Activated T-cell treated with anti-CD3 and anti-CD28 coated beads for 24 hours (primary cell): ENCODE results near the gene RIOK1.

ENCODE experiments used
- DNase-seq: peaks from one replicate; pipeline ENCODE4 v3.0.0-alpha.2; 2020; ENCODE audit warnings: low read depth

Gene RIOK1

DNA sequence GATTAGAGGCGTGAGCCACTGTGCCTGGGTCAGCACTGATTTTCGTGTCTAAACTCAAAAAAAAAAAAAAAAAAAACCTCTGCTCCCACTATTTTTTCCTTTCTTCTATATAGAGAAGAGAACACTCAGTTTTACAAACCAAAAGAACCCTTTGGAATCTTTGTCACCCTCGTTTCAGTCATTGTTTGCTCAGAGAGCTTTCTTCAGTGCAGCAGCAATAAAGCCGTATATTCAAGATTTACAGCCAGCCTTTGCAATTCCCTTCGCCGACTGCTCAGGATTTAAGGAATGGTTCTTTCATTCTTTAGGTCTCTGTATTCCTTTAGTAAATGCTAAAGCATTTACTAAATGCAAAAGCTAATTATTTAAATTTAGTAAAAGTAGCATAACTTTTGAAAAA, 20.1 kb downstream of the RIOK1 start:
- no peak for DNase-seq

DNA sequence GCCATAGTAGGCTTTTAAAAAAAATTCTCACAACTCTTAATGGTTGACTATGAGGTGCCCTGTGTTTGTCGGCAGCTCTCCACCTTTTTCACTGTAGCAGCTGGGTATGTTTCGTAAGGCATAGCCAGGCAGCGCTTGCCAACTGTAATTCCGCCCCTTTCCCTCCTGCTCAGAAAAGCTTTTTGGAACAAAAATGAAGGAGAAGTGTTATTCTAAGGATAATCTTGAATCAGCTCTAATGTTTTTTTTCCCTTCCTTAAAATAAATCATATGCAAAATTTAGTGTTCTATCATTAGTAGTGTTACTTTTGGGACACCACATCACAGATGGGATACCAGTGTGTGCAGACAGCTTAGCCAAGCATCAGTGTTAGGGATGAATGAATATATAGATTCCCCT, 21.2 kb downstream of the RIOK1 start:
- DNase-seq: no peak

DNA sequence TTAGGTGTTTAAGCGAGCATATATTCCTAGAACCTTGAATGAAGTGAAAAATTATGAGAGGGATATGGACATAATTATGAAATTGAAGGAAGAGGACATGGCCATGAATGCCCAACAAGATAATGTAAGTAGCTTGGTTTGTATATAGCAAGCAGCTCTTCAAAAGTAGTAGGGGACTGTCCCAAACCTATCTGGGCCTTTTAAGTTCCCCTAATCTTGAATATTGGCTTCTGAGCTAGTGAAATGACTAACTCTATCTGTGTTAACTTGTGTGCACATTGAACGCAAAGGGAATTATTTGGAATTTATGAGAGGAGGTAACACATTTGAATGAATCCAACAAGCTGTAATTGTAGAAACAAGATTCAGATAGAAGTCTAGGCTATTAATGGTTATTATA, 21.7 kb downstream of the RIOK1 start:
- no peak for DNase-seq

DNA sequence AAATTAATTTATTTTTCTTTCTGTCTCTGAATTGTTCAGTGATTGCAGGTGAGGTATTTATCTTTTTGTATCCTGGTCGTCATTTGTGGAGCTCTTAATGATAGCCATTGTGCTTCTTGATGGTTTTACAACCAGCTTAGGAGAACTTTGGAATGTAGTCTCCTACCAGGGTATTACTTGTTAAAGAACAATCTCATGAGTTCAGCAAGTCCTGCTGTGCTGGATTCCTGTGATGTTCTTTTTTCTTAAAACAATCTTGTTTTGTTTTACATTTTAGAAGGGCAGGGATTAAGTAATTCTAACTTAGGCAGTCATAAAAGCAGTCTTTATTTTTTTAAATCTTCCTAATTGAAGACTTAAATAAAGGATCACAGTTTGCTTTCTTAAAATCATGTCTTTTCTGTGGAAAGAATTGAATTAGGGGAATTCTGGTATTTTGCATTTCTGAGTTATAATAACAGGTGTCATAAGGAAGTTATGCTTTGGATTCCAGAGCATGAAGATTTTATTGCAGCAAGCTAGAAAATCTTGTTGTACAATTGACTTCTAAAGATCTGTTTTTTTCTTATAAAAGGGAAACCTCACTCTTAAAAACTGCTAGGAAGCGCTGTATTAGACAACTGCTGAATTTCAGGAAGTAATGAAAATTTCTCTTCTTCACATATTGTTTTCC, 23.7 kb downstream of the RIOK1 start:
- no peak for DNase-seq

DNA sequence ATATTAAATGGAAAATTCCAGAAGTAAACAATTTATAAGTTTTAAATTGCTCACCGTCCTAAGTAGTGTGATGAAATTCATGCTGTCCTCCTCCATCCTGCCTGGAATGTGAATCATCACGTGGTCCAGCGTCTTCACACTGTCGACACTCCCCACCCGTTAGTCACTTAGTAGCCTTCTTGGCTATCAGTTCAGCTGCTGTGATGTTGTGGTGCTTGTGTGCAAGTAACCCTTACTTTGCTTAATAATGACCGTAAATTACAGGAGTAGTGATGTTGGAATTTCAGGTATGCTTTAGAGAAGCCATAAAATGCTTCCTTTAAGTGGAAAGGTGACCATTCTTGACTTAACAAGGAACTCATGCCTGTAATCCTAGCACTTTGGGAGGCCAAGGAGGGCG, 25.2 kb downstream of the RIOK1 start:
- DNase-seq: no peak

DNA sequence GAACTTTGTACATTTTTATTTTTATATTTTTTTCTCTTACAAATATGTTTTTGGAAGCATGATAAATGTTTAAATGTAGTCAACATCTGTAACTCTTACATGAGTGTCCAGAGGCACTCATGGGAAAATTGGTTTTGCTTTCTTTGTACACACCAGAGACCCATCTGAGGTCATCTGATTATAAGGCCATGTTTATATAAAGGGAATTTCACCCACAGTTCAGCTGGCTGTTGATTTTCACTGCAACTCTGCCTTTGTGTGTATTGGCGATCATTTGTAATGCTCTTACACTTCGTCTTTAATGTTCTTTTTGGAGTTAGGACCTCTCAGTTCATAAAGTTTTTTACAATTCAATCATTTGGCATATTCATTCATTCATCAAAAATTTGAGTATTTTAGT, 28.1 kb downstream of the RIOK1 start:
- no peak for DNase-seq

DNA sequence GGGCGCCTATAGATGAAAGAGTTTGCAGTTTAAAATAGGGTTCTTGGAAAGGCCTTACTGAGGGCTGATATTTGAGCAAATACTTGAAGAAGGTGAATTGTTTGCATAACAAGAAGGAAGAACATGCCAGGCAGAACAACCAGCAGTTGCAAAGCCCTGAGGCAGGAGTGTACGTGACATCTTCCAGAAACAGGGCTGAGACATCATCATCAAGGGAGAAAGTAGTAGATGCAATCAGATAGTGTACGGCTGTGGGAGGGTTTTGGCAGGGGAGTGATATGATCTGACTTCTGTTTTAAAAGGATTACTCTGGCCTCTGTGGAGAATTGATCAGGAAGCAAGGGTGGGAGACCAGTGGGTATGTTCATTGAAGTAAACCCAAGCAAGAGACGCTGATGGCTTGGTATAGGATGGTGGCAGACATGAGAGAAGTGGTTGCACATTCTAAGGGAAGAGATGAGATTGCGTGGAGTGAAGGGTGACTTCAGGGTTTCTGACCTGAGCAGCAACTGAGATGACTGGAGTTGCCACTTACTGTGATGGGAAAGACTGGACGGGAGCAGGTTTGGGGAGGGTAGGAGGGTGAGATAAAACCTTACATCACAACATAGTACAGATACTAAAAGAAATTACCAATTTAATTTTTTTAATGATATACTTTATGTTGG, 28.8 kb downstream of the RIOK1 start:
- no peak for DNase-seq

DNA sequence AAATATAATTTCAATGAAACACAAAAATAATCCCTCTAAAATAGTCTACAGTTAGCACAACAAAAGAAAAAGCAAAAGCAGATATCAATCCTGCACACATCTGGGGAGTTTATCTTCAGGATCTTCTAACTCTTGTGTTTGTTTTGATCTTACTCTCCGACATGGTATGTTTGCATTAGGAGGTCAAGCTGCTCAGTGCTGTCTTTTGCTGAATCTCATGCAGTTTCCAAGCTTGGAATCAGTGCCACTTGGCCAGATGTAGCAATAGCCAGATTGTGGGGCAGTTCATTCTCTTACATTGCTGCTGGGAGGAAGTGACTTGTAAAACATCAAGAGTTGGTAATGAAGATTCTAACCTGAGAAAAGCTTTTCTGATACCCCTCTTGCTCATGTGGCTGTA, 29.5 kb downstream of the RIOK1 start:
- DNase-seq: no peak

DNA sequence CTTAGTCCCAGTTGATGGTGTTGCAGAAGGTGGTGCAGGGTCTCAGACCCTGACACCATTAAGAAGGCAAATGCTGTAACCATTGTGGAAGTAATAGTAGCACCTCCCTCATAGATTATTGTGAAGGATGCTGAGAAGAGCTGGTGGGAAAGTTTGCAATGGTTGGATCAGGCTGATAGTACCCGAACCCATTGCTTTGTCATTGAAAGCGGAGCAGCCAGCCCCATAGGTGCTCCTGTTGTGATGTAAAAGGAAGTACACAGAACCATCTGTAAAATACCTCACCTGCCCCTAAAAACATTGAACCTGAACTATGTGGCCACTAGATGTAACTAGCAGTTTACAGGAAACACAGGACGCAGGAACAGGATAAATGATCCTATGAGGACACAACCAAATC, 31.5 kb downstream of the RIOK1 start:
- no peak for DNase-seq

DNA sequence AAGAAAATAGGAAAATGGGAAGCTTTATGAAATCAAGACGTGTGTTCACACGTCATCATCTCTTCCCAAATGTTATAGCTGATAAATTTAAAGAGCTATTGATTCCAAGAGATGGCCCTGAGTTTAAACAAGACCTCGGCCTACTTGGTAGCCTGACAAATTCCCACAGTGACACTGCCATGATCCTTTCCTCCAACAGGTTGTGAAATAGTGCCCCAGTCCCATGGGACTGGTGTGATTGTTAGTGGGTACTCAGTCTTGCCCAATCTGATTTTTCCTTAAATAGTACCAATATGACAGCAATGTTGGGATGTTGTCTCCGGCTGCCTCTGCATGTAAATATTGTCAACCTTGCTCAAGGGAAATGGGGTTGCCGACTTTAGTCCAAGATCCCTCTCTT, 34.5 kb downstream of the RIOK1 start:
- no peak for DNase-seq

DNA sequence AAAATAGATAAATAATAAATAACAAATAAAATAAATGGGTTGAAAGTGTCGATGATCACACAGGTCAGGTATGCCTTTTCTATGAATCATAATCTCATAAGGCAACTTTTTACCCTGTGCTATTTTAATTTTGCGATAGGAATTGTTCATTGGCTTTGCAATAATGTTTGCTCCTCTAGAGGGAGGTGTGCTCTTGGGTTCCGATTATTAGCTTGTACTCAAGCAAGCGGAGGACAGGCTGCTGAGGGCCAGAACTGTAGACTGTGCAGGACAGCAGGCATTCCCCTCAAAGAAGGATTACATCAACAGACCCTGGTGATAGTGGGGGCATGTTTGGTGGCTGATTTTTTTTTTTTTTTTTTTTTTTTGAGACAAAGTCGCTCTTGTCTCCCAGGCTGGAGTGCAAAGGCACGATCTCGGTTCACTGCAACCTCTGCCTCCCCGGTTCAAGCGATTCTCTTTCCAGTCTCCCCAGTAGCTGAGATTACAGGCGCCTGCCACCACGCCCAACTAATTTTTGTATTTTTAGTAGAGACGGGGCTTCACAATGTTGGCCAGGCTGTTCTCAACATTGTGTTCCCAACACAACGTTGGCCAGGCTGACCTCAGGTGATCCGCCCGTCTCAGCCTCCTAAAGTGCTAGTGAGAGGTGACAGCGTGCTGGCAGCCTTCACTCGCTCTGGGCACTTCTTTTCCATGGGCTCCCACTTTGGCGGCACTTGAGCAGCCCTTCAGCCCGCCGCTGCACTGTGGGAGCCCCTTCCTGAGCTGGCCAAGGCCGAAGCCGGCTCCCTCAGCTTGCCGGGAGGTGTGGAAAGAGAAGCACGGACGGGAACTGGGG, 35.6 kb downstream of the RIOK1 start:
- no peak for DNase-seq

DNA sequence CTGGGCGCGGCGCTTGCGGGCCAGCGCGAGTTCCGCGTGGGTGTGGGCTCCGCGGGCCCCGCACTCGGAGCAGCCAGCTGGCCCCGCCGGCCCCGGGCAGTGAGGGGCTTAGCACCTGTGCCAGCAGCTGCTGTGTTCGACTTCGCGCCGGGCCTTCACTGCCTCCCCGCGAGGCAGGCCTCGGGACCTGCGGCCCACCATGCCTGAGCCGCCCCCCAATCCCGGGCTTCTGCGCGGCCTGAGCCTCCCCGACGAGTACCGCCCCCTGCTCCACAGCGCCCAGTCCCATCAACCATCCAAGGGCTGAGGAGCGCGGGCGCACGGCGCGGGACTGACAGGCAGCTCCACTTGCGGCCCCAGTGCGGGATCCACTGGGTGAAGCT, 36.2 kb downstream of the RIOK1 start:
- no peak for DNase-seq

DNA sequence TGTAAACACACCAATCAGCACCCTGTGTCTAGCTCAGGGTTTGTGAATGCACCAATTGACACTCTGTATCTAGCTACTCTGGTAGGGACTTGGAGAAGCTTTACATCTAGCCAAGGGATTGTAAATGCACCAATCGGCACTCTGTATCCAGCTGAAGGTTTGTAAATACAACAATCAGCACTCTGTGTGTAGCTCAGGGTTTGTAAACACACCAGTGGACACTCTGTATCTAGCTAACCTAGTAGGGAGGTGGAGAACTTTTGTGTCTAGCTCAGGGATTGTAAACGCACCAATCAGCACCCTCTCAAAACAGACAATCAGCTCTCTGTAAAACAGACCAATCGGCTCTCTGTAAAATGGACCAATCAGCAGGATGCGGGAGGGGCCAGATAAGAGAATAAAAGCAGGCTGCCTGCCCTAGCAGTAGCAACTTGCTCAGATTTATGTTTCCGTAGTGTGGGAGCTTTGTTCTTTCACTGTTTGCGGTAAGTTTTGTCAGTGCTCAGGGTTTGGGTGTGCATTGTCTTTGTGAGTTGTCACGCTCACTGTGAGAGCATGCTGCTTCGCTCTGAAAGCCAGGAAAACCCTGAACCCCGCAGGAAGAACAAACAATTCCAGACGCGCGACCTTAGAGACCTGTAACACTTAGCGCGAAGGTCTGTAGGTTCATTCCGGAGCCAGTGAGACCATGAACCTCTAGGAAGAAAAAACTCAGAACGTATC, 37.0 kb downstream of the RIOK1 start:
- no peak for DNase-seq

DNA sequence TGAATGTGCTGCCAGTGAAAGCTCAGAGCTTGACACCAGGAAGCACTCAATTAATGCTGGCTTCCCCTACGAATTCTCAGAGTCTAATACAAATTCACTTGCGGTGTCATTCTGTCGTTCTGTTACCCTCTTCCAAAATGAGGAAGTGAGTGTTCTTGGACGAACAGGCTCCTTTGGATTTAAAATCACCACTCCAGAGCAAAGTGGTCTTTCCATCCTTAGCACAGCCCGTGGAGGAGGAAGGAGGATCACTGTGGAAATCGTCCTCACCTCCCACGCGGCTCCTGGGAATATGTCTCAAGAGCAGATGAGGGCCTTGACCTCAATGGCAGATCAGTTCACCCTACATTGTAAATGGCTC, 41.7 kb downstream of the RIOK1 start:
- no peak for DNase-seq

DNA sequence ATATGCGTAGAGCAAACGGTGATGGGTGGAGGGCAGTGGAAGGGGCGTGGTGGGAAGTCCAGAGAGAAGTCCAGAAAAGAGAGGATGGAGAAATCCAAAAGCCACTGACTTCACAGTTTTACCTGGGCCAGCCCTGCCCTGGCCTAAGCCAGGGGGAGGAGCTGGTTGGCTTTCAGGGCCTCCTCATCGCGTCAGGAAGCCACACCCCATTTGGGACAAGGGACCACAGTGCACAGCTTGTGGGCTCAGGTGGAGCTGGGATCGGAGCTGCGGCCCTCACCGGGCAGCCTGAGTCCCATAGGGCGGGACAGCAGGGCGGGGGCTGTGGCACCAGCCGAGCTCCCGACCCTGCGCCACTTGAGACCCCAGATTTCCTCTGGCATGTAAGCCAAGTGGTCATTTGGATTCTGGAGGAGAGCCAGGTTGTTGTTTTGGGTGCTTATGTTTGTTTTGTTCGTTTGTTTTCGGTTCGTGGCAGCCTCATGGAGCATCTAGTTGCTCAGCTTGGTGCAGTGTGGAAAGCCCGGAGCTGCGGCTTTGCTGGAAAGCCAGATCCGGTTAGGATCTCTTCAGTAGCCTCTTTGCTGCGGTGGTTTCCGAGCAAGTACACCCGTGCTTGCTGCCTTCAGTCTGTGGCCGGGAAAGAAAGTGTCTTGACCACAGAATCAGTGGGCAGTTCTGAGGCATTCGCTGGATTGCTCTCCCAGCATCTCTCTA, 42.2 kb downstream of the RIOK1 start:
- no peak for DNase-seq

DNA sequence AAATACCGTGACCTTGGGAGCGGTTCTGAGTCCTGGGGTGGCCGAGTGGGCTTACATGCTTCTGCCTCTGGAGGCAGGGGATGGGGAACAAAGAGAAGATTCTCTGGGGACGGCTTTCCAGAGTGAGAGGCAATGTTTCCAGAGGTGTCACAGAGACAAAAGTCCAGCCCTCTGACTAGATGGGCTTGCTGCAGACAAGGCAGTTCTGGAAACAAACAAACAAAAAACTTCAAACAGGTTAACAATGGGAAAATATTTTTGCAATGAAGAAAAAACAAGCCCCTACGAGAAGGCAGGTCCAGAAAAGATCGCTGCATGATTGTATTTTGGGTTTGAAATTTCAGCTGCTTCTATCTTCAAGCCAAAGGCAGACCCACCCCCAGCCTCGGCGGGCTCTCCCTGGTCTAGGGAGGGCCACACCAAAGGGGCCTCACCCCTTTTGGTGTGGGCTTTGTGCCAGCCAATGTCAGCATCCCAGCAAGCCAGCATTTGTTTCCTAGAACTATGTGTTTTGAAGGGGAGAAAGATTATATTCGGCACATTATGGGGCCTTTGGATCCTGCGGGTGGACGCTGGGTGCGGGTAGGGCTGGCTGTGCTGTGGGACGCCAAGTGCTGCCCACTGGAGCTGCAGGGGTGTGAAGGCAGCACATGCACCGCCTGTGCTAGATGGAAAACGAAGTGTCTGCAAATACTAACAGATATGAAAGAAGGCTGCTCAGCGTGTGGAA, 42.9 kb downstream of the RIOK1 start:
- no peak for DNase-seq

DNA sequence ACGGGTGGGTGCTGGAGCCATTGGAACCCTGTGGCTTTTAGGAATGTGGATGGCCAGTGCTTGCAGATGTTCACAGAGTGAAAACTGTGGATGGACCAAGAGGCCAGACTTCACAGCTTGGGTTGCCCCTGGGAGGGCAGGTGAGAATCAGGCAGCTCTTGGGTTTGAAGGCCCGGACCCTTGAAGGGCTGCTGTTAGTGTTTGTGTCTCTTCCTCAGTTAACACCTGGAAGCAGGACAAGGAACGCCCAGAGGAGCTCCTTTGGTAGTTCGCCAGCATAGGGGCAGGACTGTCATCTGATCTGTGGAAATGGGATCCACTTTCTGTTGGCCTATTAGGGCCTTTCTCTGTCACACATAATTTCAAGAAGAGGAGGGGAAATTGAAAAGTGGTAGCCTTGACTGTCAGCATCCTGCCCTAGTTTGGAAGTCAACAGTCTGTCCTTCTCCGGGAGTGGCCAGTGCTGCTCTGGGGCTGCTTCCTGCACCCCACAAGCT, 43.6 kb downstream of the RIOK1 start:
- no peak for DNase-seq

DNA sequence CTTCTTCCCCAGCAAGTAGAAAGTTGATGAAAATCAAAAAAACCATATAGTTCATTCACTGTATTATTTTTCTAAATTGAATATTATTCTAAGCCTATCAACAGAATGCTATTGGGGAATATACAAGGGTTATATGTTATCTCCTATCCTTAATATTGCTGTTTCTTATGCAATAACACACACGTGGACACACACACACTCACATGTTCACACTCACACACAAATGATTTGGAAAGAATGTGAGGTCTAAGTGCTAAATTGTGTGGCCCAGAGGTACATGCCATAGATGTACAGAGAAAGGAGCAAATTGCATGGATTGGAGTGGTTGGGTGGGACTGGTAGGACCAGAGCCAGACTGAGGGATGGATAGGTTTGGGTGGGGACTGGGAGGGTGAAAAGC, 45.1 kb downstream of the RIOK1 start:
- DNase-seq: no peak

DNA sequence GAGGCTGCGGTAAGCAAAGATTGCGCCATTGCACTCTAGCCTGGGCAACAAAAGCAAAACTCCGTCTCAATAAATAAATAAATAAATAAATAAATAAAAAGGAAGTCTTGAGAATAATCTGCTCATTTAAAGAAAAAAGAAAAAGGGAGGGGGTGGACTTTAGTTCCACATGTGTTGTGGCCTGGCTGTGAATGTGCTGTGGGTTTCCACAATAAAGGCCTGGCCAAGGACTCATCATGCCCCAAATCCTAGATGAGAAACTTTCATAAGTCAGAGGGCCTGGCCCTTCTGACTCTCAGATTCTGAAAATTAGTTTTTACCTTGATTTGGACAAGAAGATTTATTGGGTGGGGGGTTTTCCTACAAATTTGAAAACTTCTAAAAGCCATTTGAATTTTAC, 48.4 kb downstream of the RIOK1 start:
- no peak for DNase-seq

DNA sequence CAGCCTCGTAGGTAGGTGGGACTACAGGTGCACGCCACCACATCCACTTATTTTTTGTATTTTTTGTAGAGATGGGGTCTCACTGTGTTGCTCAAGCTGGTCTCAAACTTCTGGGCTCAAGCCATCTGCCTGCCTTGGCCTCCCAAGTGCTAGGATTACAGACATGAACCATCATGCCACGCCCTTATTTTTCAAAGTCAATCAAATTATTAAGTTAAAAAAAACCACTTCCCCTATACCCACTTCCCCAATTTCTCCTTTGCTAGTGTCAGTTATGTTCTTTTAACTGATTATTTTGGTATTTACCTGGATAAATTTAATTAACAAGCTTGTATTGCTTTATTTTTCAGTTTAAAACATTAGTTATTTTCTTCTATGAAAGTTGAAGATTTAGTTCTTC, 49.6 kb downstream of the RIOK1 start:
- no peak for DNase-seq

DNA sequence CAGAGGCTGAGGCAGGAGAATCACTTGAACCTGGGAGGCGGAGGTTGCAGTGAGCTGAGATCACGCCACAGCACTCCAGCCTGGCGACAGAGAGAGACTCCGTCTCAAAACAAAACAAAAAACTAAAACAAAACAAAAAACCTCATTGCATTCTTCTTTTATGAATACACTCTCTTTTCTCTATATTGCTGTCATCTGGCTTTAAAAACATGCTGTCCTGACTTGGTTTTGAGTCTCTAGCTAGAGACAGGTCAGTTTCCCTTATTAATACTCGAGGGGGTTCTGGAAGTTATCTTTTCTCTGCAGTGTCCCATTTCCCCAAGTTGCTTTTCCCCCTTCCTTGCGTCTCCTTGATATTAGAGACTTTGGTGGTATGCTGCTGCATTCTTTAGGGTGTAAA, 50.9 kb downstream of the RIOK1 start:
- DNase-seq: no peak
